AG04450 (cell line): ENCODE measurements around the gene SDK1. TPM values are rescaled to one million over a fixed set of nuclear protein-coding genes. Genes with fewer than 3 reads are reported as not detected.

Source experiments
- CTCF ChIA-PET: fragments of 300-600, 350-600 bp; formaldehyde crosslinking; extraction: SDS; loops from one replicate; lab custom pipeline; 2022; ENCODE audit warnings: antibody characterized with exemption, inconsistent platforms; lab: Charles Lee
- POLR2A ChIA-PET: fragments of 350-600 bp; formaldehyde crosslinking; extraction: SDS; loops from one replicate; lab custom pipeline; 2021; ENCODE audit warnings: antibody characterized with exemption, inconsistent platforms; lab: Yijun Ruan, JAX
- DNase-seq: peaks from one replicate; pipeline ENCODE4 v3.0.0-alpha.2; 2011; ENCODE audit warnings: low read depth, low spot score
- H3K27ac ChIP-seq: one replicate; pipeline ENCODE4 v1.5.1; 2012; ENCODE audit warnings: low read depth, low read length, control low read depth
- H3K27me3 ChIP-seq: one replicate; pipeline ENCODE4 v1.6.0; 2012; ENCODE audit warnings: low read length; ENCODE audit not compliant: control insufficient read depth, insufficient read depth
- H3K4me3 ChIP-seq: 2 replicates; pipeline ENCODE4 v1.5.1; 2011; ENCODE audit warnings: mild to moderate bottlenecking, low read depth, low read length, control low read depth
- H3K9me3 ChIP-seq: 2 replicates; pipeline ENCODE4 v1.5.1; 2012; ENCODE audit warnings: low read length; ENCODE audit not compliant: control insufficient read depth, insufficient read depth
- CTCF ChIP-seq: IDR thresholded peaks from 2 replicates; pipeline ENCODE4 v1.5.1; 2011; ENCODE audit warnings: low read depth, low read length, control low read depth, inconsistent platforms
- polyA plus RNA-seq: library from polyadenylated mRNA; depleted of rRNA; stranded (reverse); fragments of >200 nt; gene quantifications from 2 replicates; pipeline ENCODE4 v1.2.3, GENCODE V29; 2011

SDK1 gene
- polyA plus RNA-seq, 1 experiment, result 2.2 TPM

GRCh38 chr7:3494947-3495346 is 193.9 kb downstream of the SDK1 start:
- Histone ChIP-seq H3K27me3 (no peaks in the 10 kb centered on the region), H3K4me3 (no peak overlapping the region), H3K27ac (no peak overlapping the region), H3K9me3 (0 out of 2 replicates have a peak, but pooled peaks cover 2% of the 10 kb centered on the region)
- TF ChIP-seq CTCF, result no peak
- ChIA-PET POLR2A (no interaction called here), CTCF (interaction anchor here (2.9 kb wide), 1 partner anchor 13 kb away, joined by 13 read pairs; no protein-coding TSS in a partner anchor)
- DNase-seq, result no peak

GRCh38 chr7:3495530-3495929 is 194.5 kb downstream of the SDK1 start:
- ChIA-PET POLR2A (no interaction called here), CTCF (no interaction called here)
- no peak overlapping the region for H3K4me3 ChIP-seq
- no peak for TF ChIP-seq CTCF
- DNase-seq, result no peak
- H3K9me3 ChIP-seq, result 0 out of 2 replicates have a peak, but pooled peaks cover 2% of the 10 kb centered on the region
- no peaks in the 10 kb centered on the region for H3K27me3 ChIP-seq
- H3K27ac ChIP-seq, result no peak overlapping the region

GRCh38 chr7:3495954-3496353 is 194.9 kb downstream of the SDK1 start:
- no peak overlapping the region for H3K4me3 ChIP-seq
- H3K27ac ChIP-seq, result no peak overlapping the region
- H3K27me3 ChIP-seq, result no peaks in the 10 kb centered on the region
- H3K9me3 ChIP-seq, result 0 out of 2 replicates have a peak, but pooled peaks cover 2% of the 10 kb centered on the region
- ChIA-PET POLR2A (no interaction called here), CTCF (no interaction called here)
- DNase-seq, result no peak
- TF ChIP-seq CTCF, result no peak

- ChIA-PET POLR2A (no interaction called here), CTCF (interaction anchor here (0.7 to 1.4 kb wide), 2 partner anchors 15 to 63 kb away, joined by 4 to 5 read pairs; no protein-coding TSS in a partner anchor)
- H3K9me3 ChIP-seq, result 0 out of 2 replicates have a peak, but pooled peaks cover 2% of the 10 kb centered on the region
- TF ChIP-seq CTCF, result no peak
- no peak overlapping the region for H3K4me3 ChIP-seq
- no peaks in the 10 kb centered on the region for H3K27me3 ChIP-seq
- H3K27ac ChIP-seq, result no peak overlapping the region
- DNase-seq, result no peak
Observed at GRCh38 chr7:3497796-3498195, 196.7 kb downstream of the SDK1 start.

GRCh38 chr7:3501671-3502070 is 200.6 kb downstream of the SDK1 start:
- CTCF ChIA-PET, result no interaction called here
- no peak for TF ChIP-seq CTCF
- peaks cover 2% of the 10 kb centered on the region; the same call in 1 of the 2 replicates for H3K9me3 ChIP-seq
- no peak overlapping the region for H3K27ac ChIP-seq
- H3K27me3 ChIP-seq, result no peaks in the 10 kb centered on the region
- no peak for DNase-seq
- H3K4me3 ChIP-seq, result no peak overlapping the region
- POLR2A ChIA-PET, result no interaction called here
